ENCODE results near the gene ARID1B. TPM values are rescaled to one million over a fixed set of nuclear protein-coding genes. Genes with fewer than 3 reads are reported as not detected.

Gene ARID1B
- total and polyA plus RNA-seq, 11 donors: 15.3 to 76.1 (median 40.7) TPM

DNA sequence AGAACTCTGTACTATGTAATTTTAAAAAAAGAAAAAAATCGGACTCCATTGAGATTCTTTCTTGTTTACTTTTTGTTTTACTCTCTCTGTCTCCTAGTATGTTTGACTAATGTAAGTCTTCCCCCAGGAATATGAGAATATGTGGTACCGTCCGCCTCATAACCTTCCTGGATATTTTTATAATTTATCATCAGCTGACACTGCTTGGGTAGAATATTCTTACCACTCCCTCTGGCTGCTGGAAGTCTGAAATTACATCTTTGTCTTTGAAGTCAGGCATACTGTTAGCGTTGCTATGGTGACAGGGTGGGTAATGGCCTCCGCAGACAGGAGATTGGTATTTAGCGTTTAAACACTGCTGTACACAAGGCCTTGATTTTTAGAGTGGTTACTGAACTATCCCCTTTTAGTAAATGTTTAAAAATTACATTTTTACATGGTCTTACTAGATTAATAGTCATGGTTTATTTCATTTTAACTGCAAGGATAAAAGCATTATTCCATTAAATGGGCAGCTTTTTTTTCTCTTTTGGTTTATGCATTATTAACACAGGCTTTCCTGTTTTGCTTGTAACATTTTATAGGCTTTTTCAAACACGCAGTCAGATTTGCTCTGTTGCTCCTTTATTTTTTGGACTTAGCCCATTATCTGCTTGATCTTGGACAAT, 176.4 kb downstream of the ARID1B start:
- intact Hi-C loops (cut with DNase I): loop anchor here in 6 of 10 donors (2.0 to 10.0 kb wide), 8 partner anchors 17 to 269 kb away; partner anchors contain the start of gene ARID1B (in 1 of the 6)
- Histone ChIP-seq H3K36me3 (no peaks in the 10 kb centered on the region), H3K27ac (peak overlapping the region in 11 of 12 donors; percentile 27 to 76 (median 53)), H3K4me1 (peaks cover 13 to 88% (median 66%) of the 10 kb centered on the region in 12 donors), H3K27me3 (no peaks in the 10 kb centered on the region), H3K9me3 (no peaks in the 10 kb centered on the region), H3K4me3 (peak overlapping the region in 7 of 12 donors; percentile 6 to 39 (median 29))
- WGBS, 4 donors: 14 to 18% (median 16%) methylated on average over 7 of the region's 7 CpGs
- ATAC-seq (peak; percentile 57 to 80 (median 71)), DNase-seq (peak in 2 of 5 donors; percentile 47 to 62)
- no peak for TF ChIP-seq POLR2A (IDR thresholded peaks at IDR 0.05)
- TF ChIP-seq, protein P1, sequence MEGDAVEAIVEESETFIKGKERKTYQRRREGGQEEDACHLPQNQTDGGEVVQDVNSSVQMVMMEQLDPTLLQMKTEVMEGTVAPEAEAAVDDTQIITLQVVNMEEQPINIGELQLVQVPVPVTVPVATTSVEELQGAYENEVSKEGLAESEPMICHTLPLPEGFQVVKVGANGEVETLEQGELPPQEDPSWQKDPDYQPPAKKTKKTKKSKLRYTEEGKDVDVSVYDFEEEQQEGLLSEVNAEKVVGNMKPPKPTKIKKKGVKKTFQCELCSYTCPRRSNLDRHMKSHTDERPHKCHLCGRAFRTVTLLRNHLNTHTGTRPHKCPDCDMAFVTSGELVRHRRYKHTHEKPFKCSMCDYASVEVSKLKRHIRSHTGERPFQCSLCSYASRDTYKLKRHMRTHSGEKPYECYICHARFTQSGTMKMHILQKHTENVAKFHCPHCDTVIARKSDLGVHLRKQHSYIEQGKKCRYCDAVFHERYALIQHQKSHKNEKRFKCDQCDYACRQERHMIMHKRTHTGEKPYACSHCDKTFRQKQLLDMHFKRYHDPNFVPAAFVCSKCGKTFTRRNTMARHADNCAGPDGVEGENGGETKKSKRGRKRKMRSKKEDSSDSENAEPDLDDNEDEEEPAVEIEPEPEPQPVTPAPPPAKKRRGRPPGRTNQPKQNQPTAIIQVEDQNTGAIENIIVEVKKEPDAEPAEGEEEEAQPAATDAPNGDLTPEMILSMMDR (IDR thresholded peaks at IDR 0.05): peak in 10 of 12 donors; percentile 24 to 66 (median 50)

DNA sequence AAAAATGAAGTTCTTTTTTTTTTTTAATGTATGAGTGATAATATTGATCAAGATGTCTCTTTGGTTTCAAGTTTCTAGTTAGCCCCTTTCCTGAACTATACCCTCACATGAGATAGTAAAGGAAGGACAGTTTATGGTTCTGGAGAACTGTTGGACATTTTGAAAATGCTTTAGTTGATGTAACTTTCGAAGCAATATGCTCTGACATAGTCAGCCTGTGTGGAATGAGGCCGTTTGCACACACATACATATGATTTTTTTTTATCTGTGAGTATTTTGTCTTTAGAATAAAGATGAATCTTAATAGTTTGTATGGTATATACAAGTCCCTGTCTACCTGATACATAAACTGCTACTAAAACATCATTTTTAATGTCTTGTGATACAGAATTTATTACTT, 177.0 kb downstream of the ARID1B start:
- H3K9me3 ChIP-seq: no peaks in the 10 kb centered on the region
- TF ChIP-seq, protein P1 (IDR thresholded peaks at IDR 0.05): no peak
- TF ChIP-seq POLR2A (IDR thresholded peaks at IDR 0.05): no peak
- ATAC-seq (no peak), DNase-seq (no peak)
- WGBS, 4 donors: 63 to 83% (median 75%) methylated on average over 2 of the region's 2 CpGs
- intact Hi-C loops (cut with DNase I): loop anchor here in 6 of 10 donors (5.0 to 10.0 kb wide), 7 partner anchors 61 to 269 kb away; partner anchors contain the start of gene ARID1B (in 1 of the 6)
- no peaks in the 10 kb centered on the region for H3K36me3 ChIP-seq
- no peaks in the 10 kb centered on the region for H3K27me3 ChIP-seq
- peaks cover 13 to 82% (median 60%) of the 10 kb centered on the region in 12 donors for H3K4me1 ChIP-seq
- peak overlapping the region in 9 of 12 donors; percentile 11 to 76 (median 64) for H3K27ac ChIP-seq
- H3K4me3 ChIP-seq: no peak overlapping the region

DNA sequence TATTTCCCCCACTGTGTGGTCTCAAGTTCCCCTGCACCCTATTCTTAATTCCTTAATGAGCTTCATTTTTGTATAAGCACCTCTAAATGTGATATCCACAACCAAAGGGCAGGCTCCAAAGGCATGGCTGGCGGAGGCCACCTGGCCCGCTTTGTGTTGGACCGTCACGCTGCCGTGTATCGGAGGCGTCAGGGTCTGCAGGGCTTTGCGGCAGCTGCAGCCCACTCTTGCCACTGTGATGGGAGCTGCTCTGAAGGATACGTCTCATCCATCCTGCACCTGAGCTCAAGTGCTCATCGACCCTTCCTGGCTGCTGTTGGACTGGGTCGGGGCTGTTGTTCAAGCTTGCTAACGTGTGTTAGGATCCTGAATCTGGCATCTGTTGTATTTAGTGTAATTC, 177.6 kb downstream of the ARID1B start:
- TF ChIP-seq, protein P1 (IDR thresholded peaks at IDR 0.05): no peak
- TF ChIP-seq POLR2A (IDR thresholded peaks at IDR 0.05): no peak
- Histone ChIP-seq H3K27ac (peak overlapping the region in 7 of 12 donors; percentile 58 to 81 (median 71)), H3K36me3 (no peaks in the 10 kb centered on the region), H3K4me1 (peaks cover 13 to 76% (median 54%) of the 10 kb centered on the region in 12 donors), H3K27me3 (no peaks in the 10 kb centered on the region), H3K9me3 (no peaks in the 10 kb centered on the region), H3K4me3 (no peak overlapping the region)
- intact Hi-C loops (cut with DNase I): loop anchor here in 8 of 10 donors (5.0 to 10.0 kb wide), 11 partner anchors 60 to 393 kb away; partner anchors contain the start of gene ARID1B (in 2 of the 8)
- DNase-seq: no peak
- 91 to 94% (median 92%) methylated on average over 11 to 12 of the region's 12 CpGs for WGBS, 4 donors
- no peak for ATAC-seq

DNA sequence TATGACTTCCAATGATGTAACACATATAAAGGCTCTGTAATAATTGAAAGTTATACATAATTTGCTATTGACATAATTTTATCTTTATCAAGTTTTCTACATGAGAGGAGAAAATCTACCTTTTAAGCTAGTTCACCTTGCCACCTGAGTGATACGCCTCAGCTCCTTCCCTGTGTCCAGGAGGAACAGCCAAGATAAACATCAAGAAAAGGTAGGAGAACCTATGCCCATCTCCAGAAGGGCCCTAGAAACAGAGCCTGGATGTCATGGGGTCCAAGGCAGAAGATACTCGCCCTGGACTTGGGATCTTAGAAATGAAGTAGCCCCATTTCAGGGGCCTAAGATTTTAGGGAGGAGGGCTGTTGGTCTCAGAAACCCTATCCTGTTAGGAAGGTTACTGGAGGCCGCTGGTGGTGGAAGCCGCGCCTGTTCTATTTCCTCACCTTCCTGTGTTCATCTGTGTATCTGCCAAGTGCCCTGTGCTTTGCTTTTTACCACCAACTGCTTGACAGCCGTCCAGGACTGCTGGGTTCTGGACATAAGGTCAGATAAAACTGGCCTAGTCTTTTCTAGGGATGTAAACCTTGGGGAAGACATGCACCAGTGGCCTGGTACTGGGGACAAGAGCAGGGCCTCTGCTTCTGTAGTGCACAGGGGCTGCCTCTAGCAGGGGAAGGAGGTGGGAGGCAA, 178.5 kb downstream of the ARID1B start:
- Histone ChIP-seq H3K27me3 (no peaks in the 10 kb centered on the region), H3K36me3 (no peaks in the 10 kb centered on the region), H3K4me3 (no peak overlapping the region), H3K27ac (peak overlapping the region in 11 of 12 donors; percentile 58 to 81 (median 71)), H3K9me3 (no peaks in the 10 kb centered on the region), H3K4me1 (peaks cover 13 to 68% (median 50%) of the 10 kb centered on the region in 12 donors)
- intact Hi-C loops (cut with DNase I): loop anchor here in 7 of 10 donors (5.0 to 10.0 kb wide), 9 partner anchors 59 to 393 kb away; partner anchors contain the start of gene ARID1B (in 1 of the 7)
- no peak for TF ChIP-seq POLR2A (IDR thresholded peaks at IDR 0.05)
- TF ChIP-seq, protein P1 (IDR thresholded peaks at IDR 0.05): no peak
- DNase-seq (peak; percentile 73 to 89 (median 74)), ATAC-seq (peak; percentile 82 to 91 (median 88))
- WGBS, 4 donors: 37 to 42% (median 40%) methylated on average over 6 of the region's 6 CpGs
